DMS114 treated with DMSO at 0.1 percent for 48 hours (cell line): Measurements from ENCODE around the gene SLF2.
A peak's percentile ranks its signal among the peaks of the same experiment; 100 is the strongest.
"Not testable (repeated sequence)": the region's sequence is repeated elsewhere in the genome, so short reads cannot be mapped to it uniquely, and the experiment has no call there.

Experiments
- DNase-seq: peaks from one replicate; lab custom pipeline; 2025; ENCODE audit not compliant: unreplicated experiment; lab: John Stamatoyannopoulos, UW

The SLF2 gene

GRCh38 chr10:100962351-100963080 lies 49.8 kb downstream of the SLF2 start:
- DNase-seq, result no peak

DNA sequence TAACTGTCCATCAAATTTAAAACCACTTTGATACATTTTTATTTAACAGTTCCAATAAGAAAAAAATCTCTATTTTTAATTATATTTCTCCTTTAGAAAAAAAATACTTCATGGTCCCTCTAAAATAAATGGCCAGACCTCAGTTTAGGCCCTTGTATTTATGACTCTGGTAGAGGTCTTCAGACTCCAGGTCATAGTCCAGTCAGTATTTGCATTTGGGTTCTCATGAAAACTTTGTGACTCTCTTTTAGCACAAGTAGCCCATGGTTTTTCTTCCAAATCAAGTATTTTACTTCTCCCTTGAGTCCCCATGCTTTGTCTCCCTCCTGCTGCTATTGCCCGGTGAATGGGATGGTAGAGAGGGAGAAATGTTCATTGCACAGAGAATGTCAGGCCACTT lies 51.1 kb downstream of the SLF2 start:
- DNase-seq, result no peak

- no peak for DNase-seq
Measured at GRCh38 chr10:100965820-100966219, 53.1 kb downstream of the SLF2 start.

GRCh38 chr10:100966887-100967286 lies 54.1 kb downstream of the SLF2 start:
- no peak for DNase-seq

DNA sequence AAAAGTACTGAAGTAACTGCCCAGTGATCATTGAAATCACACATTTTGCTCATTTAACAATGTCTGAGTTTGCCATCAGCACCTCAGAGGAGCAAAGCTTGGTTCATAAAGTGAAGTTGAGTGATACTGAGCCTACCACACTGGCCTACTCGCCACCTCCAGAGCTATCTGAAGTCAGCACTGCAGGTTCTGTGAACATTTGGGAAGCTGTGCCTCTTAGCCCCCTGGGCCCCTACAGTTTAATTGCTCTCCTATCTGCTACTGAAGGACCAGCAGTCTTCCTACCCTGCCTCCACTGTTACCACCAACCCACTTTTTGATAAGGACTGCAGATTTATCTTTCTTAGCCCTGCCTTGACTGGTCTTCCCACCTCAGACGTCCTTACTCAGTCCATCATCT lies 54.6 kb downstream of the SLF2 start:
- DNase-seq, result no peak

DNA sequence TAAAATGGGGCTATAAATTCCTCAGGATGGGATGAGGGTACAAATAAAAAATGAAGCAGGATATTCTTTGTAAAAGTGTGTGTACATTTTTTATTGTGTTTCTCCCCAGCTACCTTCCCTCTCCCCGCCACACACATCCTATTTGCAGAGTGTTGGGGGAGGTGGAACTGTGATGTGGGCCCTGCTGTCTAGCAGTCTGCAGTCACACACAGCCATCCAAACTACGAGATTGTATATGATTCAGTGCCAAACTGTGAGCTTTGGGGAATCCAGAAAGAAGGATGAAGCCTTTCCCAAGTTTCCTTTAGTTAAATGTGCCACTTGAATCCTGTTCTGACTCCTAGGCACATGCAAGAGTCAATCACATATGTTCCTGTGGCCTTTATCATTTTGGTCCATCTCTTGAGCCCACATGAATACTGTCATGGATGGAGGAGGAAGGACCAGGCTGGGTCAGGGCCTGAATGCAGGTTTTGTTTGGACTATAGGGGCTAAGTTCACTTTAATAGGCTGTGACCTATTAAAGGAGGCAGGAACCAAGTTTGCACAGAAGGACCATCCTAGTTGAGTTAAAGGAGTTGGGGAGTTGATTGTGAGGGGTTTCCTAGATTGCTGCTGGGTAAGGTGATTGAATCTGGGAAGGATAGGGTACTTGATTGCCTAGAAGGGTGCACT lies 55.4 kb downstream of the SLF2 start:
- DNase-seq, result no peak

GRCh38 chr10:100968863-100969186 lies 56.1 kb downstream of the SLF2 start:
- no peak for DNase-seq

GRCh38 chr10:100969187-100970075 lies 56.7 kb downstream of the SLF2 start, which contains the start of gene SEMA4G:
SEMA4G (plus strand) TSS chr10:100969504; CDS start chr10:100972913, 3,409 bp downstream.
- peak; percentile 33 for DNase-seq

- no peak for DNase-seq
Measured at GRCh38 chr10:100970076-100970913, 57.5 kb downstream of the SLF2 start.

DNA sequence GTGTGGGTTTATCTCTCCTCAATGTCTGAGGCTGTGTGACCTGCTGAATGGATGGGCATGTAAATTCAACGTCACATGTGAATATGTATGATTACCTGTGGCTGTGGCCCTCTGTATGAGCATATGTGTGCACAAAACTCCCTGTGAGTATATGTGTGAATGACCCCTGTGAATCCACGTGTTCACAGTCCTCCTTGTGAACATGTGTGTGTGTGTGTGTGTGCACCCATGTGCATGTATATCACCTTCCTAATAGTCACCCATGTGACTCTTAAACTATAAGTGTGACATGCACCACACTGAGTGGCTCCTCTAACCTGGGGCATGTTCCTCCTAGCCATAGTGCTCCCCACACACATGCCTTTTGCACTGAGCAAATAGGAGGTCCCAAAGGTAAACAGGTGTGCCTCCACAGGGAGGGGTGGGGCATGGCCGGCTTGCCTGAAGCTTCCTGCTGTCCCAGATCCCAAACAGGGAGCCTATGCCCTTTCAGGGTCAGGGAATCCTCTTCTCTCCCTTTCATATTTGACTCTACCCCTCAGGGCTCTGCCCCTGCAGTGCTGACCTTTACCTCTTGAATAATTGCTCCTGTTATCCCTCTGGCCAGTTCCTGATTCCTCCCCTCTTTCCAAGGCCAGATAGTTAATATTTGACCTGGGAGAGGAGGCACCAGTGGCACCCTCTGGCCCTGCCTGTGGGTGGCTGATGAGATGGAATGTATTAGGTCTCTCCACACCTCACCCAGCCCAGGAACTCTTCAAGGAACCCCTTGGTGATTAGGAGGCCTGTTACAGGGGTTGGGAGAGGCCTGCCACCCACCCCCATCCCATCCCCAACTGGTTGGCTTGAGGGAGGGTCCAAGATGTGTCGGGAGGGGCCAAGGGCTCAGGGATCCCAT lies 58.4 kb downstream of the SLF2 start:
- DNase-seq, result no peak

GRCh38 chr10:100972115-100972903 lies 59.5 kb downstream of the SLF2 start:
- DNase-seq, result no peak

DNA sequence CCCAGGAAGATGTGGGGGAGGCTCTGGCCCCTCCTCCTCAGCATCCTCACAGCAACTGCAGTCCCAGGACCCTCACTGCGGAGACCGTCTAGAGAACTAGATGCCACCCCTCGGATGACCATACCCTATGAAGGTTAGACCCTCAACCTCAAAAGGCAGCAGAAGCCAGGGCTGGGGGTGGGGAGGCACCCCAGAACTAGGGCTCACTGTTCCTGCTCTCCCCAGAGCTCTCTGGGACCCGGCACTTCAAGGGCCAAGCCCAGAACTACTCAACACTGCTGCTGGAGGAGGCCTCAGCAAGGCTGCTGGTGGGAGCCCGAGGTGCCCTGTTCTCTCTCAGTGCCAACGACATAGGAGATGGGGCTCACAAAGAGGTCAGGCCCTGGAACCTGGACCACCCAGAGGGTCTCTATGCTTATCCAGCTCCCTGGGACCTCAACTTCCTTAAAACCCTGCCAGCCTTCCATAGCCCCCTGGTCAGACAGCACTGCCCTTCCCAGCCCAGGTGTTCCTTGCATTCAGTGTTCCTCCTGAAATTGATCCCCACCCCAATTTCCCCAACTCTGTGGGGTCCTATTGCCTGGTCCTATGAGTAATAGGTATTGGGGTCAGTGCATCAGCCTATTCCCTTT lies 60.3 kb downstream of the SLF2 start:
- no peak for DNase-seq

- not testable (repeated sequence) for DNase-seq
Measured at GRCh38 chr10:100975397-100975796, 62.6 kb downstream of the SLF2 start.

- no peak for DNase-seq
Measured at GRCh38 chr10:100976906-100977305, 64.1 kb downstream of the SLF2 start.

GRCh38 chr10:100977436-100977835 lies 64.7 kb downstream of the SLF2 start:
- DNase-seq, result no peak

DNA sequence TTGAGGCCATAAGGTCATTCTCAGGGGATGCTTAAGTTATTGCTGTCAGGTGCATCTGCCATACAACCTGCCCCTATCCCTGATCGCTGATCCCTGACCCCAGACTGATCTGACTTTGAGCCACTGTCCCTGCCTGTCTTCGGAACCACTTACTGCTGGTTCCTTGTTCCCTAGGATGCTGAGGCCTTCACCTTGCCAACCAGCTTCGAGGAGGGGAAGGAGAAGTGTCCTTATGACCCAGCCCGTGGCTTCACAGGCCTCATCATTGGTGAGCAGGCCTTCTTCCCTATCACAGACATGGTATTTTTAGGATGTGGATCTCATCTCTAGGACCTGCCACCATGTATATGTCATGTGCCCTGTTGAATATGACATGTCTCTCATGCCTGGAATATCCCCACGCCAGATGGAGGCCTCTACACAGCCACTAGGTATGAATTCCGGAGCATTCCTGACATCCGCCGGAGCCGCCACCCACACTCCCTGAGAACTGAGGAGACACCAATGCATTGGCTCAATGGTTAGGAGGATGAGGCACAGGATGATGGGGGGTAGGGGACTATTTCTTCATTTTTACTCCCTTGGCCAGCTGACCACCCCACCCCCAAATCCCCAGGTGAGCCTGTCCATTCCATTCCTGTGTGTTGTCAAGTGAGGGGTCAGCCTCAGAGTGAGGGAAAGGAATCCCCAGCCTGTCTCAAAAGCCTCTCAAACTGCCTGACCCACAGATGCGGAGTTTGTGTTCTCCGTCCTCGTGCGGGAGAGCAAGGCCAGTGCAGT lies 65.5 kb downstream of the SLF2 start:
- DNase-seq, result no peak

GRCh38 chr10:100978901-100979195 lies 66.1 kb downstream of the SLF2 start:
- DNase-seq, result no peak

DNA sequence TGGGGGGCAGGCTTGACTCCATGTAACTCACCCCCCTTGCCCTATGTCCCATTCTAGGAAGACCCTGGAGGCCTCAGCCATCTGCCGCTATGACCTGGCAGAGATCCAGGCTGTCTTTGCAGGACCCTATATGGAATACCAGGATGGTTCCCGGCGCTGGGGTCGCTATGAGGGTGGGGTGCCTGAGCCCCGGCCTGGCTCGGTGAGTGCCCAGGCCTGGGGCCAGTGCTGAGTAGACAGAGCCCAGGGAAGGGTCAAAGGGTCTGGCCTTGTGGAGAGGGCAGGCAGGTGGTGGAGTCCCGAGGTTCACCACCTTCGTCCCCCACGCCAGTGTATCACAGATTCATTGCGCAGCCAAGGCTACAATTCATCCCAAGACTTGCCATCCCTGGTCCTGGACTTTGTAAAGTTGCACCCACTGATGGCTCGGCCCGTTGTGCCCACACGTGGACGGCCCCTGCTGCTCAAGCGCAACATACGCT lies 67.1 kb downstream of the SLF2 start:
- DNase-seq, result no peak
